H9 (cell line): Measurements from ENCODE around the gene GPR137. TPM values are rescaled to one million over a fixed set of nuclear protein-coding genes. Genes with fewer than 3 reads are reported as not detected.

Experiments used
- DNase-seq: peaks from one replicate; pipeline ENCODE4 v3.0.0-alpha.2; 2017
- H2AFZ ChIP-seq: one replicate; pipeline ENCODE4 v1.6.1; 2013; ENCODE audit warnings: mild to moderate bottlenecking, low read length, control low read depth, moderate library complexity
- H2AK5ac ChIP-seq: 2 replicates; pipeline ENCODE4 v1.6.1; 2013; ENCODE audit warnings: low read length, control low read depth, mixed read lengths; ENCODE audit not compliant: insufficient read length
- H2BK120ac ChIP-seq: one replicate; pipeline ENCODE4 v1.6.1; 2013; ENCODE audit warnings: low read depth, mild to moderate bottlenecking, low read length, control low read depth, inconsistent platforms; ENCODE audit not compliant: poor library complexity, severe bottlenecking
- H2BK12ac ChIP-seq: 2 replicates; pipeline ENCODE4 v1.6.1; 2013; ENCODE audit warnings: low read length, control low read depth, mixed read lengths, low read depth; ENCODE audit not compliant: insufficient read length
- H2BK15ac ChIP-seq: 2 replicates; pipeline ENCODE4 v1.6.1; 2013; ENCODE audit warnings: low read depth, low read length, control low read depth
- H2BK20ac ChIP-seq: one replicate; pipeline ENCODE4 v1.6.1; 2013; ENCODE audit warnings: low read depth, mild to moderate bottlenecking, low read length, control low read depth, inconsistent platforms; ENCODE audit not compliant: poor library complexity, severe bottlenecking
- H2BK5ac ChIP-seq: 2 replicates; pipeline ENCODE4 v1.6.1; 2013; ENCODE audit warnings: low read length, control low read depth, mixed read lengths; ENCODE audit not compliant: insufficient read length
- H3K14ac ChIP-seq: 2 replicates; pipeline ENCODE4 v1.6.1; 2013; ENCODE audit warnings: low read length, control low read depth; ENCODE audit not compliant: insufficient read depth
- H3K18ac ChIP-seq: 2 replicates; pipeline ENCODE4 v1.6.1; 2013; ENCODE audit warnings: low read depth, mild to moderate bottlenecking, mixed read lengths, low read length, control low read depth; ENCODE audit not compliant: insufficient read length
- H3K23ac ChIP-seq: 2 replicates; pipeline ENCODE4 v1.6.1; 2013; ENCODE audit warnings: low read length, control low read depth, mixed read lengths, low read depth; ENCODE audit not compliant: insufficient read length
- H3K23me2 ChIP-seq: 2 replicates; pipeline ENCODE4 v1.6.1; 2013; ENCODE audit warnings: low read depth, mild to moderate bottlenecking, mixed read lengths, low read length, control low read depth; ENCODE audit not compliant: insufficient read length, poor library complexity, severe bottlenecking
- H3K27ac ChIP-seq: 2 replicates; pipeline ENCODE4 v1.5.1; 2013; ENCODE audit warnings: low read length, control low read depth, mixed read lengths, low read depth; ENCODE audit not compliant: insufficient read length
- H3K27me3 ChIP-seq: 2 replicates; pipeline ENCODE4 v1.6.1; 2013; ENCODE audit warnings: low read length, control low read depth, inconsistent platforms; ENCODE audit not compliant: insufficient read depth
- H3K4ac ChIP-seq: 2 replicates; pipeline ENCODE4 v1.6.1; 2013; ENCODE audit warnings: low read depth, mild to moderate bottlenecking, control low read depth, inconsistent platforms, low read length, moderate library complexity
- H3K4me1 ChIP-seq: 2 replicates; pipeline ENCODE4 v1.6.1; 2013; ENCODE audit warnings: low read length, control low read depth, inconsistent platforms; ENCODE audit not compliant: insufficient read depth
- H3K4me2 ChIP-seq: 2 replicates; pipeline ENCODE4 v1.6.1; 2013; ENCODE audit warnings: low read length, control low read depth, mixed read lengths; ENCODE audit not compliant: insufficient read length, insufficient read depth
- H3K56ac ChIP-seq: 2 replicates; pipeline ENCODE4 v1.6.1; 2013; ENCODE audit warnings: low read depth, mild to moderate bottlenecking, mixed read lengths, low read length, control low read depth; ENCODE audit not compliant: insufficient read length
- H3K79me1 ChIP-seq: 2 replicates; pipeline ENCODE4 v1.6.1; 2013; ENCODE audit warnings: low read depth, mild to moderate bottlenecking, moderate library complexity, low read length, control low read depth, inconsistent platforms; ENCODE audit not compliant: insufficient read depth, poor library complexity, severe bottlenecking
- H3K79me2 ChIP-seq: 2 replicates; pipeline ENCODE4 v1.6.1; 2013; ENCODE audit warnings: low read length, control low read depth, inconsistent platforms; ENCODE audit not compliant: insufficient read depth
- H3K9ac ChIP-seq: 2 replicates; pipeline ENCODE4 v1.6.1; 2013; ENCODE audit warnings: low read length, control low read depth, mixed read lengths; ENCODE audit not compliant: insufficient read length; ENCODE audit errors: extremely low read depth
- H3K9me3 ChIP-seq: one replicate; pipeline ENCODE4 v1.6.1; 2013; ENCODE audit warnings: low read depth, low read length, inconsistent platforms; ENCODE audit not compliant: control insufficient read depth
- H3T11ph ChIP-seq: one replicate; pipeline ENCODE4 v1.6.1; 2013; ENCODE audit warnings: mild to moderate bottlenecking, low read length, control low read depth, inconsistent platforms
- H4K20me1 ChIP-seq: one replicate; pipeline ENCODE4 v1.6.1; 2013; ENCODE audit not compliant: control insufficient read depth, insufficient read length, insufficient read depth
- H4K5ac ChIP-seq: 2 replicates; pipeline ENCODE4 v1.6.1; 2013; ENCODE audit warnings: low read depth, mild to moderate bottlenecking, mixed read lengths, low read length, control low read depth; ENCODE audit not compliant: insufficient read length
- H4K8ac ChIP-seq: replicated peaks from 2 replicates; pipeline ENCODE4 v1.6.1; 2013; ENCODE audit warnings: low read length, control low read depth, mixed read lengths, low read depth; ENCODE audit not compliant: insufficient read length
- H4K91ac ChIP-seq: 2 replicates; pipeline ENCODE4 v1.6.1; 2013; ENCODE audit warnings: low read depth, mild to moderate bottlenecking, moderate library complexity, mixed read lengths, low read length, control low read depth; ENCODE audit not compliant: insufficient read length
- H3K27ac Mint-ChIP-seq, 3 experiments: 2 replicates in 2 of 3; 3 replicates in 1 of 3; pipeline ENCODE4 v1.8.0; 2020 to 2021; ENCODE audit warnings: mixed read lengths in 3 of 3, mild to moderate bottlenecking in 1 of 3, moderate library complexity in 1 of 3
- H3K27me3 Mint-ChIP-seq: 2 replicates; pipeline ENCODE4 v1.8.0; 2021; ENCODE audit warnings: low read depth, mild to moderate bottlenecking, moderate library complexity, mixed read lengths
- H3K36me3 Mint-ChIP-seq, 3 experiments: 2 replicates in 2 of 3; 3 replicates in 1 of 3; pipeline ENCODE4 v1.8.0; 2020 to 2021; ENCODE audit warnings: low read depth in 3 of 3, mixed read lengths in 3 of 3; ENCODE audit not compliant: insufficient read depth in 1 of 3
- H3K4me1 Mint-ChIP-seq, 2 experiments: 2 replicates each; pipeline ENCODE4 v1.8.0; 2020; ENCODE audit warnings: mixed read lengths in 2 of 2
- H3K4me3 Mint-ChIP-seq, 2 experiments: 2 replicates in 1 of 2; 3 replicates in 1 of 2; pipeline ENCODE4 v1.8.0; 2020 to 2021; ENCODE audit warnings: mild to moderate bottlenecking in 2 of 2, mixed read lengths in 2 of 2, moderate library complexity in 1 of 2
- H3K9me3 Mint-ChIP-seq, 2 experiments: 2 replicates in 1 of 2; 3 replicates in 1 of 2; pipeline ENCODE4 v1.8.0; 2020; ENCODE audit warnings: mild to moderate bottlenecking in 2 of 2, mixed read lengths in 2 of 2, moderate library complexity in 1 of 2
- WGBS: extraction: QIAGEN DNeasy Blood & Tissue Kit; methylation state at CpG from one replicate; pipeline ENCODE4 v1.1.7; 2013; ENCODE audit warnings: missing lambda C conversion rate, low lambda C conversion rate, mixed read lengths; ENCODE audit not compliant: insufficient read length; ENCODE audit errors: extremely low coverage; 5-methylcytosine and 5-hydroxymethylcytosine counted together
- total RNA-seq: library from RNA; stranded (reverse); gene quantifications from 2 replicates; pipeline ENCODE4 v1.2.1, GENCODE V29; 2021
- TF ChIP-seq, protein P1 (sequence below): fragments of 200-600 bp; sonication (generic); conservative IDR thresholded peaks from 3 replicates; pipeline ENCODE4 v1.8.0; 2021; ENCODE audit warnings: antibody characterized with exemption, mild to moderate bottlenecking

Gene GPR137
- total RNA-seq, 1 experiment from 2014 or later: 39.6 TPM

DNA sequence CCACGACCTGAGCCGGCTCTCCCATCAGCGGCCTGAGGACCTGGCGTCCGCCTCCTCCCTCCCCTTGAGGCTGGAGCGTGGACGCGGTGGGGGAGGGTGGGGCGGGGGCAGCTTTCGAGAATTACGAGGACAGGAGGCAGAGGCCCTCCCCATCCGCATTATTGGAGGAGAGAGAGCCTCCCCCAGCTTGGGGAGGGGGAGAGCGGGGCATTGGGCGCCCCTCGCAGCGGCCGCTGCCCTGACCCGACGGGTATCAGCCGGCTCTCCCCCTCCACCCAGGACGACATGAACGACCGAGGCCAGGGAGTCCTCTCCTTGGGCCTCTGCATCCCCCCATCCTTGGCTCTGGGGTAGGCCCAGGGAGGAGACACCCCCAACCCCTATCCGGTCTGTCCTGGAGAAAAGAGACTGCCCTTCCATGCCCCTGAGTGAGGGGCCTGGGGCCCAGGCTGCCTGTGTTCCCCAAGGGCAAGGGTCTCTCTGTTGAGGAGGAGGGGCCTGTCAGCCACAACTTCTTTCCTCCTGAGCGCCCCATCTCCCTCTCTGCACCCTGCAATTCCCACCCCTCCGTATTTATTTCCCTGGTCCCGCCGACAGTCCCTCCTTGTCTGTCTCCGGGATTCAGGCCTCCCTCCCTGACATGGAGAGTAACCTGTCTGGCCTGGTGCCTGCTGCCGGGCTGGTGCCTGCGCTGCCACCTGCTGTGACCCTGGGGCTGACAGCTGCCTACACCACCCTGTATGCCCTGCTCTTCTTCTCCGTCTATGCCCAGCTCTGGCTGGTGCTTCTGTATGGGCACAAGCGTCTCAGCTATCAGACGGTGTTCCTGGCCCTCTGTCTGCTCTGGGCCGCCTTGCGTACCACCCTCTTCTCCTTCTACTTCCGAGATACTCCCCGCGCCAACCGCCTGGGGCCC lies 495 bp downstream of the GPR137 start:
- Histone ChIP-seq H2AK5ac (no peak overlapping the region), H4K91ac (no peak overlapping the region), H3K27ac (no peak overlapping the region), H3K79me2 (no peaks in the 10 kb centered on the region), H4K5ac (no peak overlapping the region), H3K56ac (no peak overlapping the region), H3K23me2 (peaks cover 15% of the 10 kb centered on the region), H3K23ac (no peak overlapping the region), H3K4me1 (no peaks in the 10 kb centered on the region), H3T11ph (no peak overlapping the region), H2BK5ac (no peak overlapping the region), H4K20me1 (no peaks in the 10 kb centered on the region), H3K14ac (no peak overlapping the region), H3K9me3 (no peaks in the 10 kb centered on the region), H2AFZ (no peak overlapping the region), H4K8ac (no peak overlapping the region), H2BK15ac (no peak overlapping the region), H3K4ac (no peak overlapping the region), H3K79me1 (no peaks in the 10 kb centered on the region), H3K27me3 (peaks cover 12% of the 10 kb centered on the region; the same call in 1 of the 2 replicates), H2BK120ac (no peak overlapping the region), H3K4me2 (peak overlapping the region; percentile 53), H3K9ac (no peak overlapping the region), H2BK20ac (no peak overlapping the region), H2BK12ac (no peak overlapping the region), H3K18ac (no peak overlapping the region)
- Mint-ChIP-seq H3K4me1 (peaks cover 12 to 16% of the 10 kb centered on the region in 2 experiments), H3K27me3 (peaks cover 30% of the 10 kb centered on the region), H3K27ac (no peak overlapping the region; a peak in 1 of 7 replicates), H3K4me3 (peak overlapping the region; percentile 79 to 82), H3K9me3 (no peaks in the 10 kb centered on the region; a peak in 2 of 5 replicates), H3K36me3 (peaks cover 2 to 16% (median 11%) of the 10 kb centered on the region in 3 experiments)
- DNase-seq: no peak
- WGBS: no CpG with 5 or more reads among the region's 40 CpGs
- TF ChIP-seq, protein P1, sequence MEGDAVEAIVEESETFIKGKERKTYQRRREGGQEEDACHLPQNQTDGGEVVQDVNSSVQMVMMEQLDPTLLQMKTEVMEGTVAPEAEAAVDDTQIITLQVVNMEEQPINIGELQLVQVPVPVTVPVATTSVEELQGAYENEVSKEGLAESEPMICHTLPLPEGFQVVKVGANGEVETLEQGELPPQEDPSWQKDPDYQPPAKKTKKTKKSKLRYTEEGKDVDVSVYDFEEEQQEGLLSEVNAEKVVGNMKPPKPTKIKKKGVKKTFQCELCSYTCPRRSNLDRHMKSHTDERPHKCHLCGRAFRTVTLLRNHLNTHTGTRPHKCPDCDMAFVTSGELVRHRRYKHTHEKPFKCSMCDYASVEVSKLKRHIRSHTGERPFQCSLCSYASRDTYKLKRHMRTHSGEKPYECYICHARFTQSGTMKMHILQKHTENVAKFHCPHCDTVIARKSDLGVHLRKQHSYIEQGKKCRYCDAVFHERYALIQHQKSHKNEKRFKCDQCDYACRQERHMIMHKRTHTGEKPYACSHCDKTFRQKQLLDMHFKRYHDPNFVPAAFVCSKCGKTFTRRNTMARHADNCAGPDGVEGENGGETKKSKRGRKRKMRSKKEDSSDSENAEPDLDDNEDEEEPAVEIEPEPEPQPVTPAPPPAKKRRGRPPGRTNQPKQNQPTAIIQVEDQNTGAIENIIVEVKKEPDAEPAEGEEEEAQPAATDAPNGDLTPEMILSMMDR: no peak
